Motor neuron (in vitro differentiated cells): ENCODE measurements around the gene KRT3. TPM values are rescaled to one million over a fixed set of nuclear protein-coding genes. Genes with fewer than 3 reads are reported as not detected.

Experiments used
- ATAC-seq, 8 experiments: fragments of 200-7000 bp; cut with Tn5 transposase; replicated peaks in 6 of 8; 2 replicates each; pipeline ENCODE4 v1.8.0; 2021; ENCODE audit warnings: mild to moderate bottlenecking in 8 of 8, moderate library complexity in 8 of 8
- H3K27ac ChIP-seq, 2 donors: fragments of 250-450 bp; sonication (Bioruptor Pico); 2 replicates each; pipeline ENCODE4 v1.9.0; 2021; ENCODE audit warnings: antibody characterized with exemption in 2 of 2, mild to moderate bottlenecking in 2 of 2, moderate library complexity in 1 of 2
- H3K4me1 ChIP-seq, 2 donors: fragments of 250-450 bp; sonication (Bioruptor Pico); replicated peaks in 1 of 2; 2 replicates each; pipeline ENCODE4 v1.6.1; 2021; ENCODE audit warnings: antibody characterized with exemption in 2 of 2, mild to moderate bottlenecking in 2 of 2, moderate library complexity in 1 of 2
- H3K4me3 ChIP-seq, 5 donors: fragments of 250-450 bp; sonication (Bioruptor Pico); 2 replicates each; pipeline ENCODE4 v1.9.0; 2021; ENCODE audit warnings: antibody characterized with exemption in 5 of 5, mild to moderate bottlenecking in 5 of 5, moderate library complexity in 4 of 5
- WGBS, 10 experiments: fragments of 450-650 bp; shearing (Covaris generic); methylation state at CpG; one replicate each; pipeline ENCODE4 v1.0.0; 2022; 5-methylcytosine and 5-hydroxymethylcytosine counted together
- in situ Hi-C, 9 experiments: fragments of 400-800 bp; cut with MboI; loops; one replicate each; pipeline ENCODE4 v1.15.0; 2021; ENCODE audit warnings: low sequenced_read_pairs in 9 of 9, low pct_unique_long_range_greater_than_20kb in 2 of 9; ENCODE audit not compliant: unreplicated experiment in 9 of 9
- total RNA-seq, 8 experiments: library from RNA; unstranded; fragments of 300-600 nt; gene quantifications; 2 replicates each; pipeline versions ENCODE4 v1.2.3 to v1.2.4, GENCODE V29; 2022

The KRT3 gene
- total RNA-seq, 8 experiments from 2014 or later: 0.24 to 0.66 (median 0.25) TPM; not detected in 4

- ATAC-seq: no peak
- Histone ChIP-seq H3K4me1 (no peaks in the 10 kb centered on the region), H3K4me3 (no peak overlapping the region), H3K27ac (no peak overlapping the region)
- in situ Hi-C loops: no loop called here
- WGBS, 10 experiments: 10 to 100% (median 48%) methylated on average over 1 to 9 of the region's 16 CpGs; no CpG with 5 or more reads in 2 of the 10 experiments
These were observed 11.9 kb upstream of the KRT3 start for GRCh38 chr12:52807544-52808470.

GRCh38 chr12:52806821-52807543 lies 11.1 kb upstream of the KRT3 start:
- ATAC-seq: no peak
- no peaks in the 10 kb centered on the region for H3K4me1 ChIP-seq
- no peak overlapping the region for H3K4me3 ChIP-seq
- WGBS, 10 experiments: 28 to 60% (median 49%) methylated on average over 2 to 8 of the region's 11 CpGs; no CpG with 5 or more reads in 5 of the 10 experiments
- no peak overlapping the region for H3K27ac ChIP-seq
- in situ Hi-C loops: no loop called here

GRCh38 chr12:52806169-52806811 lies 10.4 kb upstream of the KRT3 start:
- ATAC-seq: no peak
- 57 to 100% (median 84%) methylated on average over 1 to 3 of the region's 3 CpGs; no CpG with 5 or more reads in 2 of the 10 experiments for WGBS, 10 experiments
- Histone ChIP-seq H3K4me1 (no peaks in the 10 kb centered on the region), H3K27ac (no peak overlapping the region), H3K4me3 (no peak overlapping the region)
- in situ Hi-C loops: no loop called here

GRCh38 chr12:52805739-52806138 lies 9.8 kb upstream of the KRT3 start:
- H3K27ac ChIP-seq: no peak overlapping the region
- in situ Hi-C loops: no loop called here
- no peak overlapping the region for H3K4me3 ChIP-seq
- H3K4me1 ChIP-seq: no peaks in the 10 kb centered on the region
- WGBS, 10 experiments: 71 to 100% methylated on average over 1 to 2 of the region's 3 CpGs; no CpG with 5 or more reads in 8 of the 10 experiments
- ATAC-seq: no peak

- Histone ChIP-seq H3K27ac (no peak overlapping the region), H3K4me3 (no peak overlapping the region), H3K4me1 (peaks cover 0 to 2% of the 10 kb centered on the region in 2 donors)
- in situ Hi-C loops: no loop called here
- ATAC-seq: peak in 2 of 8 experiments; percentile 36 to 37
- 0 to 20% methylated on average over 1 of the region's 1 CpG; no CpG with 5 or more reads in 8 of the 10 experiments for WGBS, 10 experiments
These were observed 9.1 kb upstream of the KRT3 start for GRCh38 chr12:52805000-52805399.

GRCh38 chr12:52802442-52802841 lies 6.5 kb upstream of the KRT3 start:
- H3K4me1 ChIP-seq: peaks cover 0 to 2% of the 10 kb centered on the region in 2 donors
- WGBS, 10 experiments: 0 to 61% (median 28%) methylated on average over 1 to 5 of the region's 6 CpGs; no CpG with 5 or more reads in 4 of the 10 experiments
- H3K27ac ChIP-seq: no peak overlapping the region
- no peak for ATAC-seq
- in situ Hi-C loops: no loop called here
- H3K4me3 ChIP-seq: no peak overlapping the region

GRCh38 chr12:52801773-52802172 lies 5.9 kb upstream of the KRT3 start:
- Histone ChIP-seq H3K4me1 (peaks cover 0 to 2% of the 10 kb centered on the region in 2 donors), H3K27ac (no peak overlapping the region), H3K4me3 (no peak overlapping the region)
- WGBS, 10 experiments: 17 to 94% (median 69%) methylated on average over 1 to 2 of the region's 3 CpGs; no CpG with 5 or more reads in 7 of the 10 experiments
- ATAC-seq: no peak
- in situ Hi-C loops: no loop called here

- ATAC-seq: no peak
- H3K4me3 ChIP-seq: no peak overlapping the region
- in situ Hi-C loops: no loop called here
- 20 to 100% (median 80%) methylated on average over 1 of the region's 1 CpG; no CpG with 5 or more reads in 5 of the 10 experiments for WGBS, 10 experiments
- no peak overlapping the region for H3K27ac ChIP-seq
- peaks cover 0 to 2% of the 10 kb centered on the region in 2 donors for H3K4me1 ChIP-seq
These were observed 4.5 kb upstream of the KRT3 start for GRCh38 chr12:52800259-52800917.

GRCh38 chr12:52799505-52800211 lies 3.7 kb upstream of the KRT3 start:
- 14 to 100% (median 70%) methylated on average over 1 to 3 of the region's 5 CpGs; no CpG with 5 or more reads in 3 of the 10 experiments for WGBS, 10 experiments
- ATAC-seq: no peak
- in situ Hi-C loops: no loop called here
- Histone ChIP-seq H3K4me3 (no peak overlapping the region), H3K27ac (no peak overlapping the region), H3K4me1 (peaks cover 0 to 2% of the 10 kb centered on the region in 2 donors)

- ATAC-seq: peak in 1 of 8 experiments; percentile 8
- H3K4me1 ChIP-seq: peaks cover 0 to 2% of the 10 kb centered on the region in 2 donors
- no peak overlapping the region for H3K27ac ChIP-seq
- in situ Hi-C loops: no loop called here
- H3K4me3 ChIP-seq: no peak overlapping the region
- WGBS, 10 experiments: 0 to 83% (median 33%) methylated on average over 1 to 6 of the region's 7 CpGs; no CpG with 5 or more reads in 1 of the 10 experiments
These were observed 3.0 kb upstream of the KRT3 start for GRCh38 chr12:52798671-52799504.

GRCh38 chr12:52798003-52798670 lies 2.2 kb upstream of the KRT3 start:
- Histone ChIP-seq H3K4me1 (peaks cover 0 to 2% of the 10 kb centered on the region in 2 donors), H3K4me3 (no peak overlapping the region), H3K27ac (no peak overlapping the region)
- peak in 2 of 8 experiments; percentile 76 to 77 for ATAC-seq
- in situ Hi-C loops: no loop called here
- 25 to 90% (median 70%) methylated on average over 1 to 4 of the region's 4 CpGs; no CpG with 5 or more reads in 3 of the 10 experiments for WGBS, 10 experiments
